GM23338 (cell line): ENCODE measurements around the gene SLC4A3. TPM values are rescaled to one million over a fixed set of nuclear protein-coding genes. Genes with fewer than 3 reads are reported as not detected.

ENCODE experiments used
- ATAC-seq: fragments of 200-7000 bp; cut with Tn5 transposase; 3 replicates; pipeline ENCODE4 v1.9.1; 2020
- DNase-seq: peaks from one replicate; pipeline ENCODE4 v3.0.0-alpha.2; 2015; ENCODE audit warnings: low spot score
- H2AFZ ChIP-seq: fragments of 200-600 bp; sonication (generic); 2 replicates; pipeline ENCODE4 v1.8.0; 2016; ENCODE audit warnings: antibody characterized with exemption, mild to moderate bottlenecking, moderate library complexity
- H3F3A ChIP-seq: fragments of 200-600 bp; sonication (generic); replicated peaks from 2 replicates; pipeline ENCODE4 v1.8.0; 2017; ENCODE audit warnings: antibody characterized with exemption, mixed run types, low read depth
- H3K27ac ChIP-seq: fragments of 200-600 bp; sonication (generic); 2 replicates; pipeline ENCODE4 v1.6.1; 2016; ENCODE audit warnings: low read depth
- H3K27me3 ChIP-seq: fragments of 200-600 bp; sonication (generic); 2 replicates; pipeline ENCODE4 v1.8.0; 2016; ENCODE audit warnings: mild to moderate bottlenecking, mixed run types, moderate library complexity; ENCODE audit not compliant: insufficient read depth
- H3K36me3 ChIP-seq: fragments of 200-600 bp; sonication (generic); 2 replicates; pipeline ENCODE4 v1.8.0; 2016; ENCODE audit warnings: mild to moderate bottlenecking; ENCODE audit not compliant: insufficient read depth
- H3K4me1 ChIP-seq: fragments of 200-600 bp; sonication (generic); 2 replicates; pipeline ENCODE4 v1.8.0; 2016; ENCODE audit warnings: mild to moderate bottlenecking, moderate library complexity; ENCODE audit not compliant: insufficient read depth
- H3K4me2 ChIP-seq: fragments of 200-600 bp; sonication (generic); 2 replicates; pipeline ENCODE4 v1.7.1; 2017; ENCODE audit warnings: mixed run types
- H3K4me3 ChIP-seq: fragments of 200-600 bp; sonication (generic); 2 replicates; pipeline ENCODE4 v1.6.1; 2016; ENCODE audit warnings: mixed run types
- H3K79me2 ChIP-seq: fragments of 200-600 bp; sonication (generic); replicated peaks from 2 replicates; pipeline ENCODE4 v1.8.0; 2017; ENCODE audit warnings: mild to moderate bottlenecking; ENCODE audit not compliant: insufficient read depth
- H3K9me2 ChIP-seq: fragments of 200-600 bp; sonication (generic); 2 replicates; pipeline ENCODE4 v1.8.0; 2017; ENCODE audit not compliant: insufficient read depth
- H4K20me1 ChIP-seq: fragments of 200-600 bp; sonication (generic); replicated peaks from 2 replicates; pipeline ENCODE4 v1.8.0; 2017; ENCODE audit warnings: mild to moderate bottlenecking; ENCODE audit not compliant: insufficient read depth
- H3K27ac Mint-ChIP-seq: 2 replicates; pipeline ENCODE4 v1.8.0; 2020; ENCODE audit warnings: inconsistent platforms, mild to moderate bottlenecking, moderate library complexity, mixed read lengths
- H3K27me3 Mint-ChIP-seq: 3 replicates; pipeline ENCODE4 v1.8.0; 2022; ENCODE audit warnings: low read depth, mild to moderate bottlenecking, moderate library complexity, mixed read lengths, inconsistent platforms; ENCODE audit not compliant: insufficient read depth, poor library complexity
- H3K36me3 Mint-ChIP-seq: 3 replicates; pipeline ENCODE4 v1.8.0; 2021; ENCODE audit warnings: low read depth, mild to moderate bottlenecking, inconsistent platforms, moderate library complexity, mixed read lengths
- H3K4me1 Mint-ChIP-seq: 3 replicates; pipeline ENCODE4 v1.8.0; 2020; ENCODE audit warnings: mild to moderate bottlenecking, inconsistent platforms, mixed read lengths
- H3K4me3 Mint-ChIP-seq: 3 replicates; pipeline ENCODE4 v1.8.0; 2021; ENCODE audit warnings: moderate library complexity, mild to moderate bottlenecking, inconsistent platforms, mixed read lengths
- H3K9me3 Mint-ChIP-seq: 3 replicates; pipeline ENCODE4 v1.8.0; 2020; ENCODE audit warnings: moderate library complexity, mild to moderate bottlenecking, inconsistent platforms, mixed read lengths
- CREB1 ChIP-seq: fragments of 250-450 bp; sonication (Bioruptor Pico); IDR thresholded peaks from 2 replicates; pipeline ENCODE4 v1.5.0; 2020; ENCODE audit warnings: low read depth, mild to moderate bottlenecking, moderate library complexity
- ETS1 ChIP-seq: IDR thresholded peaks from 2 replicates; pipeline ENCODE4 v1.6.1; 2016; ENCODE audit warnings: antibody characterized with exemption
- EZH2 ChIP-seq: fragments of 200-600 bp; sonication (generic); IDR thresholded peaks from one replicate; pipeline ENCODE4 v1.8.0; 2017; ENCODE audit warnings: antibody characterized with exemption, mild to moderate bottlenecking, low read depth; ENCODE audit not compliant: unreplicated experiment
- NANOG ChIP-seq: IDR thresholded peaks from 2 replicates; pipeline ENCODE4 v1.6.1; 2016; ENCODE audit warnings: antibody characterized with exemption, borderline replicate concordance
- POLR2AphosphoS5 ChIP-seq: IDR thresholded peaks from 2 replicates; pipeline ENCODE4 v1.6.1; 2016; ENCODE audit warnings: antibody characterized with exemption, low read depth
- STAT1 ChIP-seq: IDR thresholded peaks from one replicate; pipeline ENCODE4 v1.6.1; 2016; ENCODE audit warnings: antibody characterized with exemption; ENCODE audit not compliant: unreplicated experiment
- ZNF114 ChIP-seq: fragments of 250-450 bp; sonication (Bioruptor Pico); IDR thresholded peaks from 2 replicates; pipeline ENCODE4 v1.5.0; 2020; ENCODE audit warnings: mild to moderate bottlenecking, moderate library complexity
- ZNF331 ChIP-seq: fragments of 250-450 bp; sonication (Bioruptor Pico); IDR thresholded peaks from 2 replicates; pipeline ENCODE4 v1.5.0; 2020; ENCODE audit warnings: low read depth, mild to moderate bottlenecking, moderate library complexity
- ZNF462 ChIP-seq: fragments of 250-450 bp; sonication (Bioruptor Pico); IDR thresholded peaks from 2 replicates; pipeline ENCODE4 v1.5.0; 2020; ENCODE audit warnings: mild to moderate bottlenecking, moderate library complexity
- polyA plus RNA-seq: library from polyadenylated mRNA; unstranded; fragments of >200 nt; fragmentation: Nextera tagmentation; extraction: Ambion mirVana; gene quantifications from 2 replicates; pipeline ENCODE4 v1.2.1, GENCODE V29; 2016
- total RNA-seq: library from RNA; depleted of rRNA; stranded (reverse); fragments of >200 nt; shearing (Covaris generic); gene quantifications from 2 replicates; pipeline ENCODE4 v1.2.3, GENCODE V29; 2014
- TF ChIP-seq, protein P1 (sequence below): IDR thresholded peaks from one replicate; pipeline ENCODE4 v1.6.1; 2018; ENCODE audit warnings: antibody characterized with exemption; ENCODE audit not compliant: unreplicated experiment

The SLC4A3 gene
- total and polyA plus RNA-seq, 2 experiments from 2014 or later: 3.6 to 6.8 TPM

GRCh38 chr2:219631904-219632759 is 4.7 kb downstream of the SLC4A3 start:
- H4K20me1 ChIP-seq: no peaks in the 10 kb centered on the region
- Mint-ChIP-seq H3K27ac (no peak overlapping the region), H3K27me3 (peaks cover 10% of the 10 kb centered on the region), H3K4me3 (no peak overlapping the region), H3K9me3 (no peaks in the 10 kb centered on the region; the same call in 1 of the 3 replicates), H3K36me3 (peaks cover 2% of the 10 kb centered on the region; the same call in 1 of the 3 replicates), H3K4me1 (peaks cover 4% of the 10 kb centered on the region; the same call in 2 of the 3 replicates)
- no peak overlapping the region for H2AFZ ChIP-seq
- H3K4me2 ChIP-seq: no peak overlapping the region
- no peaks in the 10 kb centered on the region for H3F3A ChIP-seq
- H3K9me2 ChIP-seq: no peaks in the 10 kb centered on the region
- DNase-seq (no peak), ATAC-seq (no peak)
- H3K4me3 ChIP-seq: no peak overlapping the region
- no peaks in the 10 kb centered on the region; the same call in 1 of the 2 replicates for H3K4me1 ChIP-seq
- no peaks in the 10 kb centered on the region for H3K79me2 ChIP-seq
- TF ChIP-seq ETS1: no peak
- no peaks in the 10 kb centered on the region for H3K36me3 ChIP-seq
- peaks cover under 1% of the 10 kb centered on the region; the same call in 1 of the 2 replicates for H3K27me3 ChIP-seq
- no peak overlapping the region for H3K27ac ChIP-seq

- peaks cover 10% of the 10 kb centered on the region for H3K27me3 Mint-ChIP-seq
- peaks cover 4% of the 10 kb centered on the region; the same call in 2 of the 3 replicates for H3K4me1 Mint-ChIP-seq
- Histone ChIP-seq H2AFZ (no peak overlapping the region), H3K4me2 (no peak overlapping the region), H4K20me1 (no peaks in the 10 kb centered on the region), H3K36me3 (no peaks in the 10 kb centered on the region), H3K9me2 (no peaks in the 10 kb centered on the region), H3K4me3 (no peak overlapping the region), H3K27ac (no peak overlapping the region), H3K4me1 (no peaks in the 10 kb centered on the region; the same call in 1 of the 2 replicates), H3K27me3 (no peaks in the 10 kb centered on the region), H3K79me2 (no peaks in the 10 kb centered on the region), H3F3A (no peaks in the 10 kb centered on the region)
- no peak for DNase-seq
- H3K36me3 Mint-ChIP-seq: peaks cover 2% of the 10 kb centered on the region; the same call in 1 of the 3 replicates
- H3K27ac Mint-ChIP-seq: no peak overlapping the region
- H3K9me3 Mint-ChIP-seq: no peaks in the 10 kb centered on the region; the same call in 1 of the 3 replicates
- no peak for ATAC-seq
- no peak overlapping the region for H3K4me3 Mint-ChIP-seq
- no peak for TF ChIP-seq NANOG
- no peak for TF ChIP-seq ZNF114
- no peak for TF ChIP-seq POLR2AphosphoS5
- no peak for TF ChIP-seq STAT1
- TF ChIP-seq CREB1: no peak
- TF ChIP-seq, protein P1, sequence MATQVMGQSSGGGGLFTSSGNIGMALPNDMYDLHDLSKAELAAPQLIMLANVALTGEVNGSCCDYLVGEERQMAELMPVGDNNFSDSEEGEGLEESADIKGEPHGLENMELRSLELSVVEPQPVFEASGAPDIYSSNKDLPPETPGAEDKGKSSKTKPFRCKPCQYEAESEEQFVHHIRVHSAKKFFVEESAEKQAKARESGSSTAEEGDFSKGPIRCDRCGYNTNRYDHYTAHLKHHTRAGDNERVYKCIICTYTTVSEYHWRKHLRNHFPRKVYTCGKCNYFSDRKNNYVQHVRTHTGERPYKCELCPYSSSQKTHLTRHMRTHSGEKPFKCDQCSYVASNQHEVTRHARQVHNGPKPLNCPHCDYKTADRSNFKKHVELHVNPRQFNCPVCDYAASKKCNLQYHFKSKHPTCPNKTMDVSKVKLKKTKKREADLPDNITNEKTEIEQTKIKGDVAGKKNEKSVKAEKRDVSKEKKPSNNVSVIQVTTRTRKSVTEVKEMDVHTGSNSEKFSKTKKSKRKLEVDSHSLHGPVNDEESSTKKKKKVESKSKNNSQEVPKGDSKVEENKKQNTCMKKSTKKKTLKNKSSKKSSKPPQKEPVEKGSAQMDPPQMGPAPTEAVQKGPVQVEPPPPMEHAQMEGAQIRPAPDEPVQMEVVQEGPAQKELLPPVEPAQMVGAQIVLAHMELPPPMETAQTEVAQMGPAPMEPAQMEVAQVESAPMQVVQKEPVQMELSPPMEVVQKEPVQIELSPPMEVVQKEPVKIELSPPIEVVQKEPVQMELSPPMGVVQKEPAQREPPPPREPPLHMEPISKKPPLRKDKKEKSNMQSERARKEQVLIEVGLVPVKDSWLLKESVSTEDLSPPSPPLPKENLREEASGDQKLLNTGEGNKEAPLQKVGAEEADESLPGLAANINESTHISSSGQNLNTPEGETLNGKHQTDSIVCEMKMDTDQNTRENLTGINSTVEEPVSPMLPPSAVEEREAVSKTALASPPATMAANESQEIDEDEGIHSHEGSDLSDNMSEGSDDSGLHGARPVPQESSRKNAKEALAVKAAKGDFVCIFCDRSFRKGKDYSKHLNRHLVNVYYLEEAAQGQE: no peak
- no peak for TF ChIP-seq ZNF462 (CRISPR knock-in tag)
- no peak for TF ChIP-seq ZNF331 (CRISPR knock-in tag)
- TF ChIP-seq EZH2: no peak
Observed at GRCh38 chr2:219632760-219633105, 5.3 kb downstream of the SLC4A3 start.
